H4 (cell line): ENCODE data around the gene NOP14. TPM values are rescaled to one million over a fixed set of nuclear protein-coding genes. Genes with fewer than 3 reads are reported as not detected.
A peak's percentile ranks its signal among the peaks of the same experiment; 100 is the strongest.
"Not testable (repeated sequence)": the region's sequence is repeated elsewhere in the genome, so short reads cannot be mapped to it uniquely, and the experiment has no call there.

Experiments
- DNase-seq: peaks from one replicate; pipeline ENCODE4 v3.0.0-alpha.2; 2015; ENCODE audit warnings: low spot score
- total RNA-seq: library from RNA; depleted of rRNA; stranded (reverse); fragments of >200 nt; shearing (Covaris generic); gene quantifications from 2 replicates; pipeline ENCODE4 v1.2.3, GENCODE V29; 2014; rRNA removed

Gene NOP14
- total RNA-seq = 15.8 and 18.8 TPM in 2 replicates

GRCh38 chr4:2963175-2963965 is at the start of gene NOP14, which contains the start of gene GRK4:
NOP14 (minus strand) TSS chr4:2963406; CDS start chr4:2963319, 87 bp downstream.
GRK4 (plus strand) TSS chr4:2963571; CDS start chr4:2964071, 500 bp downstream.
- DNase-seq = peak; percentile 99

GRCh38 chr4:3011456-3012220 is 48.4 kb upstream of the NOP14 start:
- DNase-seq = no peak

GRCh38 chr4:3010998-3011397 is 47.8 kb upstream of the NOP14 start:
- DNase-seq = no peak

- no peak for DNase-seq
These were observed 47.4 kb upstream of the NOP14 start for GRCh38 chr4:3010577-3010976.

- no peak for DNase-seq
These were observed 46.2 kb upstream of the NOP14 start for GRCh38 chr4:3009422-3009821.

- no peak for DNase-seq
These were observed 44.5 kb upstream of the NOP14 start for GRCh38 chr4:3007724-3008123.

- no peak for DNase-seq
These were observed 33.2 kb upstream of the NOP14 start for GRCh38 chr4:2996415-2996814.

GRCh38 chr4:2995546-2996265 is 32.5 kb upstream of the NOP14 start:
- no peak for DNase-seq

- DNase-seq = no peak
These were observed 31.7 kb upstream of the NOP14 start for GRCh38 chr4:2994917-2995316.

- no peak for DNase-seq
These were observed 28.0 kb upstream of the NOP14 start for GRCh38 chr4:2991243-2991642.

- DNase-seq = not testable (repeated sequence)
These were observed 20.5 kb upstream of the NOP14 start for GRCh38 chr4:2983715-2984114.

GRCh38 chr4:2982012-2982411 is 18.8 kb upstream of the NOP14 start:
- no peak for DNase-seq

- no peak for DNase-seq
These were observed 18.1 kb upstream of the NOP14 start for GRCh38 chr4:2981256-2981819.

- DNase-seq = no peak
These were observed 14.2 kb upstream of the NOP14 start for GRCh38 chr4:2977211-2978088.

- DNase-seq = no peak
These were observed 8.1 kb upstream of the NOP14 start for GRCh38 chr4:2971275-2971674.

GRCh38 chr4:2968381-2968780 is 5.2 kb upstream of the NOP14 start:
- no peak for DNase-seq

GRCh38 chr4:2965262-2965661 is 2.1 kb upstream of the NOP14 start:
- no peak for DNase-seq

GRCh38 chr4:2964706-2965258 is 1.6 kb upstream of the NOP14 start:
- no peak for DNase-seq

GRCh38 chr4:2963966-2964471 is 813 bp upstream of the NOP14 start:
- DNase-seq = no peak

GRCh38 chr4:2962614-2963174 is 512 bp downstream of the NOP14 start:
- DNase-seq = no peak
